Bronchial epithelial cell (primary cell): ENCODE results near the gene ATP5F1D. TPM values are rescaled to one million over a fixed set of nuclear protein-coding genes. Genes with fewer than 3 reads are reported as not detected.

Experiments used
- DNase-seq: peaks from one replicate; pipeline ENCODE4 v3.0.0-alpha.2; 2010; ENCODE audit warnings: low read depth
- FAIRE-seq: peaks from 2 replicates; lab custom pipeline; 2011; peaks lifted over from hg19 to GRCh38; lab: Jason Lieb, UNC
- H3K27me3 ChIP-seq: 2 replicates; pipeline ENCODE4 v1.5.1; 2011; ENCODE audit warnings: low read length; ENCODE audit not compliant: control insufficient read depth, insufficient read depth
- H3K36me3 ChIP-seq: 2 replicates; pipeline ENCODE4 v1.5.1; 2011; ENCODE audit warnings: low read length; ENCODE audit not compliant: control insufficient read depth, insufficient read depth
- H3K4me3 ChIP-seq: 2 replicates; pipeline ENCODE4 v1.5.1; 2011; ENCODE audit warnings: mild to moderate bottlenecking, low read depth, low read length, control low read depth
- CTCF ChIP-seq: IDR thresholded peaks from 2 replicates; pipeline ENCODE4 v1.5.1; 2011; ENCODE audit warnings: mild to moderate bottlenecking, moderate library complexity, low read length, control low read depth, inconsistent platforms; ENCODE audit not compliant: insufficient read depth, severe bottlenecking
- total RNA-seq: library from RNA; depleted of rRNA; stranded (reverse); fragments of >200 nt; gene quantifications from 2 replicates; pipeline ENCODE4 v1.2.1, GENCODE V29; 2014

Gene ATP5F1D
- total RNA-seq, 1 donor from 2014 or later: 8.7 TPM

- DNase-seq (no peak), FAIRE-seq (no peak)
- Histone ChIP-seq H3K4me3 (no peak overlapping the region), H3K27me3 (no peaks in the 10 kb centered on the region), H3K36me3 (peaks cover 2% of the 10 kb centered on the region)
- no peak for TF ChIP-seq CTCF
Measured at GRCh38 chr19:1238369-1239303, 2.9 kb upstream of the ATP5F1D start.

- Histone ChIP-seq H3K27me3 (no peaks in the 10 kb centered on the region), H3K36me3 (peaks cover 5% of the 10 kb centered on the region), H3K4me3 (no peak overlapping the region)
- TF ChIP-seq CTCF: no peak
- DNase-seq (no peak), FAIRE-seq (no peak)
Measured at GRCh38 chr19:1239420-1239795, 2.1 kb upstream of the ATP5F1D start.

GRCh38 chr19:1239796-1240737 lies 1.5 kb upstream of the ATP5F1D start:
- Histone ChIP-seq H3K4me3 (peak overlapping the region; percentile 31), H3K36me3 (peaks cover 5% of the 10 kb centered on the region), H3K27me3 (no peaks in the 10 kb centered on the region)
- DNase-seq: peak; percentile 64
- TF ChIP-seq CTCF: peak; percentile 81
- no peak for FAIRE-seq

GRCh38 chr19:1240925-1241324 lies 626 bp upstream of the ATP5F1D start:
- Histone ChIP-seq H3K27me3 (no peaks in the 10 kb centered on the region), H3K36me3 (peaks cover 3% of the 10 kb centered on the region), H3K4me3 (peak overlapping the region; percentile 31)
- DNase-seq (no peak), FAIRE-seq (no peak)
- TF ChIP-seq CTCF: no peak

- no peaks in the 10 kb centered on the region for H3K27me3 ChIP-seq
- FAIRE-seq: no peak
- peak; percentile 57 for DNase-seq
- H3K36me3 ChIP-seq: peaks cover 3% of the 10 kb centered on the region
- no peak overlapping the region for H3K4me3 ChIP-seq
- TF ChIP-seq CTCF: peak; percentile 100
Measured at GRCh38 chr19:1243768-1244692, 2.5 kb downstream of the ATP5F1D start.
